Measurements from ENCODE around the gene CYTL1. TPM values are rescaled to one million over a fixed set of nuclear protein-coding genes. Genes with fewer than 3 reads are reported as not detected.

CYTL1 gene
- total RNA-seq, 1 donor from 2014 or later: 9.4 TPM

- H3K27me3 ChIP-seq (ENCODE audit: control insufficient read depth, insufficient read depth, low read length): no peaks in the 10 kb centered on the region
- DNase-seq (ENCODE audit: low read depth): no peak
Observed at GRCh38 chr4:4969298-4969697, 50.0 kb downstream of the CYTL1 start.

GRCh38 chr4:4968161-4968725, 51.0 kb downstream of the CYTL1 start:
- Histone ChIP-seq H3K36me3 (ENCODE audit: control insufficient read depth, insufficient read depth, low read length) (no peaks in the 10 kb centered on the region), H3K4me3 (ENCODE audit: low read depth, low read length) (no peak overlapping the region), H3K27me3 (ENCODE audit: control insufficient read depth, insufficient read depth, low read length) (no peaks in the 10 kb centered on the region)
- TF ChIP-seq, protein P1, sequence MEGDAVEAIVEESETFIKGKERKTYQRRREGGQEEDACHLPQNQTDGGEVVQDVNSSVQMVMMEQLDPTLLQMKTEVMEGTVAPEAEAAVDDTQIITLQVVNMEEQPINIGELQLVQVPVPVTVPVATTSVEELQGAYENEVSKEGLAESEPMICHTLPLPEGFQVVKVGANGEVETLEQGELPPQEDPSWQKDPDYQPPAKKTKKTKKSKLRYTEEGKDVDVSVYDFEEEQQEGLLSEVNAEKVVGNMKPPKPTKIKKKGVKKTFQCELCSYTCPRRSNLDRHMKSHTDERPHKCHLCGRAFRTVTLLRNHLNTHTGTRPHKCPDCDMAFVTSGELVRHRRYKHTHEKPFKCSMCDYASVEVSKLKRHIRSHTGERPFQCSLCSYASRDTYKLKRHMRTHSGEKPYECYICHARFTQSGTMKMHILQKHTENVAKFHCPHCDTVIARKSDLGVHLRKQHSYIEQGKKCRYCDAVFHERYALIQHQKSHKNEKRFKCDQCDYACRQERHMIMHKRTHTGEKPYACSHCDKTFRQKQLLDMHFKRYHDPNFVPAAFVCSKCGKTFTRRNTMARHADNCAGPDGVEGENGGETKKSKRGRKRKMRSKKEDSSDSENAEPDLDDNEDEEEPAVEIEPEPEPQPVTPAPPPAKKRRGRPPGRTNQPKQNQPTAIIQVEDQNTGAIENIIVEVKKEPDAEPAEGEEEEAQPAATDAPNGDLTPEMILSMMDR (IDR thresholded peaks at IDR 0.05; ENCODE audit: insufficient read depth, low read length, poor library complexity, severe bottlenecking): no peak
- DNase-seq (ENCODE audit: low read depth): no peak

More at GRCh38 chr4:4969298-4969697, 50.0 kb downstream of the CYTL1 start:
- H3K4me3 ChIP-seq (ENCODE audit: low read depth, low read length): no peak overlapping the region
- H3K36me3 ChIP-seq (ENCODE audit: control insufficient read depth, insufficient read depth, low read length): no peaks in the 10 kb centered on the region
- TF ChIP-seq, protein P1 (IDR thresholded peaks at IDR 0.05; ENCODE audit: insufficient read depth, low read length, poor library complexity, severe bottlenecking): no peak

Other genes starting within 250 kb of the CYTL1 start
- 1.0 and 1.6 TPM in 2 replicates for gene MSX1, start 159.8 kb downstream of the CYTL1 start, total RNA-seq
- gene STK32B, start 32.0 kb upstream of the CYTL1 start, total RNA-seq: 2.6 and 3.6 TPM in 2 replicates